GM12878 (cell line): ENCODE data around the gene LIF. TPM values are rescaled to one million over a fixed set of nuclear protein-coding genes. Genes with fewer than 3 reads are reported as not detected.

Experiments used
- BCLAF1 ChIP-seq: fragments of 450-650 bp; IDR thresholded peaks from 2 replicates; pipeline ENCODE4 v1.6.1; 2017; ENCODE audit warnings: antibody characterized with exemption, mild to moderate bottlenecking, moderate library complexity
- CUX1 ChIP-seq: IDR thresholded peaks from 2 replicates; pipeline ENCODE4 v1.6.1; 2012; ENCODE audit warnings: improper control_type of control experiment, low read depth, low read length; ENCODE audit not compliant: insufficient replicate concordance
- JUNB ChIP-seq: IDR thresholded peaks from 2 replicates; pipeline ENCODE4 v1.6.1; 2016; ENCODE audit warnings: antibody characterized with exemption, mild to moderate bottlenecking
- RAD51 ChIP-seq: fragments of 450-650 bp; IDR thresholded peaks from 2 replicates; pipeline ENCODE4 v1.6.1; 2016; ENCODE audit warnings: moderate library complexity, mild to moderate bottlenecking, inconsistent platforms
- RFX5 ChIP-seq: IDR thresholded peaks from 2 replicates; pipeline ENCODE4 v1.6.1; 2011; ENCODE audit warnings: low read depth, low read length, improper control_type of control experiment
- STAT3 ChIP-seq: IDR thresholded peaks from 2 replicates; pipeline ENCODE4 v1.6.1; 2011; ENCODE audit warnings: low read depth, low read length, improper control_type of control experiment
- TCF3 ChIP-seq: IDR thresholded peaks from 2 replicates; pipeline ENCODE4 v1.6.1; 2012; ENCODE audit warnings: low read depth, mild to moderate bottlenecking, low read length, borderline replicate concordance; ENCODE audit not compliant: insufficient read depth
- ZNF217 ChIP-seq: fragments of 450-650 bp; IDR thresholded peaks from 2 replicates; pipeline ENCODE4 v1.6.1; 2017; ENCODE audit warnings: antibody characterized with exemption, mild to moderate bottlenecking
- polyA plus RNA-seq, 11 experiments: library from polyadenylated mRNA; depleted of rRNA in 4 of 11; unstranded in 6 of 11; stranded (reverse) in 5 of 11; fragments of >200 nt; fragmentation: Nextera tagmentation in 4 of 11; fragmentation: Illumina TruSeq in 1 of 11; extraction: Ambion mirVana in 4 of 11; extraction: Trizol in 1 of 11; gene quantifications; 1 replicate in 1 of 11; 2 replicates in 10 of 11; pipeline versions ENCODE4 v1.2.1 to v1.2.3, GENCODE V29; 2011 to 2016; ENCODE audit warnings: inconsistent platforms in 2 of 11, missing spikeins in 2 of 11, low read depth in 1 of 11
- total RNA-seq, 4 experiments: library from RNA; depleted of rRNA in 3 of 4; stranded (reverse); fragments of >200 nt in 3 of 4; fragmentation: Illumina TruSeq in 1 of 4; extraction: Trizol in 1 of 4; gene quantifications; 2 replicates each; pipeline versions ENCODE4 v1.2.1 to v1.2.3, GENCODE V29; 2013 to 2021

Gene LIF
- total and polyA plus RNA-seq, 10 of the 15 experiments (the other 5 are each of a cell fraction or from before 2014, with no cell fraction given) = 0.05 to 3.4 (median 0.97) TPM

GRCh38 chr22:30223303-30223702 is 23.3 kb downstream of the LIF start (continued):
- TF ChIP-seq BCLAF1 (no peak), ZNF217 (no peak), JUNB (no peak), CUX1 (no peak), STAT3 (no peak), TCF3 (no peak), RFX5 (no peak), RAD51 (no peak)
